ENCODE data around the gene CACNA1F. TPM values are rescaled to one million over a fixed set of nuclear protein-coding genes. Genes with fewer than 3 reads are reported as not detected.

CACNA1F gene
- total RNA-seq, 1 donor from 2014 or later: not detected

DNA sequence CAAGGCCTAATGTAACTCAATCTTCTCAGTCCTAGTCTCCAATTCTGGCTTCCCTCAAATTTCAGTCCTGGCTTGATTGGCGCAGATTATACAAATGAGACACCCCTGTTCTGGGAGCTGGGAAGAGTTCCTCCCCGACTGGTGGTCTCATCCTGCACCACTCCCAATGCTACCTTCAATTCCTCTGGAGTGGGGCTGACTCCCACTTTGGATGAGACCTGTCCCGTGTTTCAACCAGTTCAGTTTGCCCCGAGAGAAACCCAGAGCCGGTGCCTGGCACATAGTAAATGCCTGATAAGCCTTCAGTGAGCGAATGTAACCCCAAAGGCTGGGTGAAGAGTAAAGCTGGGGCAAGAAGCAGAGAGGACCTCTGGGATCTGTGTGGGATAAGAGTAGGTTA lies 29.1 kb downstream of the CACNA1F start:
- Histone ChIP-seq H3K9me3 (no peaks in the 10 kb centered on the region), H3K4me1 (no peaks in the 10 kb centered on the region), H3K4me3 (no peak overlapping the region), H3K27me3 (no peaks in the 10 kb centered on the region), H3K27ac (no peak overlapping the region), H3K36me3 (no peaks in the 10 kb centered on the region)
- TF ChIP-seq, protein P1, sequence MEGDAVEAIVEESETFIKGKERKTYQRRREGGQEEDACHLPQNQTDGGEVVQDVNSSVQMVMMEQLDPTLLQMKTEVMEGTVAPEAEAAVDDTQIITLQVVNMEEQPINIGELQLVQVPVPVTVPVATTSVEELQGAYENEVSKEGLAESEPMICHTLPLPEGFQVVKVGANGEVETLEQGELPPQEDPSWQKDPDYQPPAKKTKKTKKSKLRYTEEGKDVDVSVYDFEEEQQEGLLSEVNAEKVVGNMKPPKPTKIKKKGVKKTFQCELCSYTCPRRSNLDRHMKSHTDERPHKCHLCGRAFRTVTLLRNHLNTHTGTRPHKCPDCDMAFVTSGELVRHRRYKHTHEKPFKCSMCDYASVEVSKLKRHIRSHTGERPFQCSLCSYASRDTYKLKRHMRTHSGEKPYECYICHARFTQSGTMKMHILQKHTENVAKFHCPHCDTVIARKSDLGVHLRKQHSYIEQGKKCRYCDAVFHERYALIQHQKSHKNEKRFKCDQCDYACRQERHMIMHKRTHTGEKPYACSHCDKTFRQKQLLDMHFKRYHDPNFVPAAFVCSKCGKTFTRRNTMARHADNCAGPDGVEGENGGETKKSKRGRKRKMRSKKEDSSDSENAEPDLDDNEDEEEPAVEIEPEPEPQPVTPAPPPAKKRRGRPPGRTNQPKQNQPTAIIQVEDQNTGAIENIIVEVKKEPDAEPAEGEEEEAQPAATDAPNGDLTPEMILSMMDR (IDR thresholded peaks at IDR 0.05): no peak
- no peak for DNase-seq (ENCODE audit: low spot score in 2 of 2)
- intact Hi-C loops (cut with DNase I): no loop called here

DNA sequence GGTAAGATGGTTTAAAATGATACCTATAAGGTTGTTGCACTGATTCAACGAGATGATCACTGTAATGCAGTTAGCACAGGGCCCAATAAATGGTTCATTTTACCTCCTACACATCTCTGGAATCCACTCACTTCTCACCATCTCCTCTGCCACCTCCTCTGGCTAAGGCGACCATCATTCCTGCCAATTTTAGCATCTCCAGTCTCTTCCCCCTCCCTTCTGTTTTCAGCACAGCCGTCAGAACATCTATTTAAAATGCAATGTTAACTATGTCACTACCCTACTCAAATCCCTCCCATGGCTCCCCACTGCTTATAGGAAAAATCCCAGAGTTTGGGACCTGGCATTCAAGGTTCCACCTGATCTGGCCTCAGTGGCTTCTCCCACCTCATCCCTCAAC lies 29.6 kb downstream of the CACNA1F start:
- no peak overlapping the region for H3K27ac ChIP-seq
- TF ChIP-seq, protein P1 (IDR thresholded peaks at IDR 0.05): no peak
- no peaks in the 10 kb centered on the region for H3K27me3 ChIP-seq
- H3K9me3 ChIP-seq: no peaks in the 10 kb centered on the region
- no peak overlapping the region for H3K4me3 ChIP-seq
- H3K4me1 ChIP-seq: no peaks in the 10 kb centered on the region
- intact Hi-C loops (cut with DNase I): no loop called here
- DNase-seq (ENCODE audit: low spot score in 2 of 2): no peak
- no peaks in the 10 kb centered on the region for H3K36me3 ChIP-seq

DNA sequence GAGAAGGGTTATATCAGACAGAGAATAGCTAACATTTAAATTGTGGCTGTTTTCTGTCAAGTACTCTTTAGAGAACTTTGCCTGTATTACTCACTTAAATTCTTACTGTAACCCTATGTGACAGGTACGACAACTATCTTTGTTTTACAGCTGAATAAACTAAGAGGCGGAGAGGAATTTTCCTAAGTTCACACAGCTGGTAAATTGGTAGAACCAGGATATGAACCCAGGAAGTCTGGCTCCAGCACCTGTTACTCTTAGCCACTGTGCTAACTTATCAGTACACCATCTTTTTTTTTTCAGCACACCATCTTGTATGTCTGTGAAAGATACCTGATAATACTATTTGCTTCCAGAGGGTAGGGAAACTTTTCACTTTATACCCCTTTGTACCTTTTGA lies 31.1 kb downstream of the CACNA1F start:
- no peaks in the 10 kb centered on the region for H3K9me3 ChIP-seq
- no peaks in the 10 kb centered on the region for H3K27me3 ChIP-seq
- no peak overlapping the region for H3K27ac ChIP-seq
- TF ChIP-seq, protein P1 (IDR thresholded peaks at IDR 0.05): no peak
- no peaks in the 10 kb centered on the region for H3K4me1 ChIP-seq
- H3K4me3 ChIP-seq: no peak overlapping the region
- intact Hi-C loops (cut with DNase I): no loop called here
- no peak for DNase-seq (ENCODE audit: low spot score in 2 of 2)
- no peaks in the 10 kb centered on the region for H3K36me3 ChIP-seq

DNA sequence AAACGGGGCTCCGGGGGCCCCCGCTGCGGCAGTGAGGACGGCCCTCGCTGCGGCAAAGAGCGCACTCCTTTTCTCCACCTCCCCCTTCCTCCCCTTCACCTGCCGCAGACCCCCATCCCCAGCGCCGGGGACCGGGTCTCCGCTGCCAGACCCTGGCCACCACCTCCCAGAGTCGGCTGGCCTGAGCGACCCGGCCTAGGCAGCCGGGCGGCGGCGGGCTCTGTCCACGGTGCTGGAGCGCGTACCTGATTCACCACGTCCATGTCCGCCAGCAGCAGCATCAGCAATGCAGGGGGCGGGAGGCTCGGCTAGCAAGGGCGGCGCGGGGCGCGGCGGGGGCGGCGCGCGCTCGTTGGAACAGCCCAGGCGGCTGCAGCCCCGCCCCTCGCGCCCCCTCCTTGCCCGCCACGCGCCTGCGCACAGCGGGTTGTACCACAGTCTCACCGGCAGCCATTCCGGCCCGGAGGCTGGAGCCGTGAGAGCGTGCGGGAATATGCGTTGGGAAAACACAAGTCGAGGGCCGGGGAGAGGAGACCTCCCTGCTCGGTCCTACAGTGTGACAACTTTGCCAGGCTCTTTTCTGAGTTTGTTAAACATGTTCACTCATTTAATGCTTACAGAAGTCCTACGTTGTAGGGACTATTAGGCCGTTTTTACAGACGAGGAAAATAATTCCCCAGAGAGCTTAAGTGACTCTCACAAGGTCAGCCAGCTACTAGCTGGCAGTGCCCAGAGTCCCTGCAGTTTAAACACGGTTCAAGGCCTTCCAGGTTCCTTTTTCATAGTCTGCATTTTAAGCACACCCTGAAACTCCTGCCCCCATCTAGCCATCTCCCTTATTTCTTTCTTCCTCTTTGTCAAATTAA lies 33.0 kb downstream of the CACNA1F start, which contains the start of gene SYP:
Gene SYP, minus strand, starts transcription at position 288 of the 866 bp plus-strand sequence. Its CDS starts 7 bp downstream, at position 281.
- TF ChIP-seq, protein P1 (IDR thresholded peaks at IDR 0.05): no peak
- Histone ChIP-seq H3K4me3 (peak within 1 kb of the TSS; percentile 33 to 61), H3K4me1 (no peaks in the 10 kb centered on the region), H3K27ac (peak within 1 kb of the TSS; percentile 51 to 59), H3K9me3 (no peaks in the 10 kb centered on the region), H3K27me3 (no peaks in the 10 kb centered on the region), H3K36me3 (no peaks in the 10 kb centered on the region)
- DNase-seq (ENCODE audit: low spot score in 2 of 2): peak; percentile 65 to 95
- intact Hi-C loops (cut with DNase I): loop anchor here (1.0 to 2.0 kb wide), 3 partner anchors 9 to 69 kb away; partner anchors contain the start of genes CCDC22 and PPP1R3F

DNA sequence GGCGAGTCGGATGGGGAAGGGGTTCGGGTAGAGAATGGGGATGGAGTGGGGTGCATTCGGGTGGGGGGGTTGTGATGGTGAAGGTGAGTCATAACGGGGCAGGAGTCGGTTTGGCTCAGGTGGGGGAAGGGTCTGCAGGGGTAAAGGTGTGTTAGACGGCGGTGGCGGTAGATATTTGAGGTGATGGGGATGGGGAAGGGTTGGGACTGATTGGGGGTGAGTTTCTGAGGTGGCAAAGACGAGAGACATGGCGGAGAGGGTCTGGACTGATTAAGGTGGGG lies 33.9 kb downstream of the CACNA1F start:
- no peak overlapping the region for H3K4me3 ChIP-seq
- no peak overlapping the region for H3K27ac ChIP-seq
- no peaks in the 10 kb centered on the region for H3K9me3 ChIP-seq
- intact Hi-C loops (cut with DNase I): no loop called here
- no peaks in the 10 kb centered on the region for H3K4me1 ChIP-seq
- H3K36me3 ChIP-seq: no peaks in the 10 kb centered on the region
- no peak for DNase-seq (ENCODE audit: low spot score in 2 of 2)
- no peaks in the 10 kb centered on the region for H3K27me3 ChIP-seq
- TF ChIP-seq, protein P1 (IDR thresholded peaks at IDR 0.05): no peak

Data from ascending aorta (tissue), 2 donors.